GM19193 (cell line): ENCODE data around the gene GULP1.

Experiments used
- POLR2A ChIP-seq: IDR thresholded peaks from 4 replicates; pipeline ENCODE4 v1.6.1; 2011; ENCODE audit not compliant: insufficient read depth, insufficient read length; ENCODE audit errors: extremely low read depth

The GULP1 gene

GRCh38 chr2:188456114-188456909 is 164.6 kb downstream of the GULP1 start:
- no peak for TF ChIP-seq POLR2A

- TF ChIP-seq POLR2A, result no peak
These were observed 167.4 kb downstream of the GULP1 start for GRCh38 chr2:188459061-188459460.

DNA sequence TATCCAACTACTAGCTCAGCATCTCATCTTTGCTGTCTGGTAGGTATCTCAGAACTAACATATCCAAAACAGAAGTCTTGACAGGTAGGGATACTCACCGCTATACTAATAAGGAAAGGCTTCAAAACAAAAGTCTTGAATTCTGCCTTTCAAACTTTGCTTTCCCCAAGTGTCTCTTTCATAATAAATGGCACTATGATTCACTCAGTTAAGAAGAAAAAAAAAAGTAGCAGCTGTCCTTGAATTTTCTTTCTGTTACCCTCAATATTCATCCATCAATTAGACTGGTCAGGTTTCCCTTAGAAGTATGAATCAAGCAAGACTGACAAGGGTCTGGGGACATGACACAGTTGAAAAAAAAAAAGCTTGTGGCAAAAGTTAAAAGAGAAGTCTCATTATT is 175.1 kb downstream of the GULP1 start:
- TF ChIP-seq POLR2A, result no peak

DNA sequence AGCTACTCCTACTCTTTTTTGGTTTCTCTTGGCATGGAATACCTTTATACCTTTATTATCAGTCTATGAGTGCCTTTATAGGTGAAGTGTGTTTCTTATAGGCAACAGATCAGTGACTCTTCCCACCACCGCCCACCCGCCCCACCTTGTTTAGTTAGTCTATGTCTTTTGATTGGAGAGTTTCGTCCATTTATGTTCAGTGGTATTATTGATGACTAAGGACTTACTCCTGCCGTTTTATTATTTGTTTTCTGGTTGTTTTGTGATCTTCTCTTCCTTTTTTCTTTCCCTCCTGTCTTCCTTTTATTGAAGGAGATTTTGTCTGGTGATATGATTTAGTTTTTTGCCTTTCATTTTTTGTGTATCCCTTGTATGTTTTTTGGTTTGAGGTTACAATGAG is 179.5 kb downstream of the GULP1 start:
- no peak for TF ChIP-seq POLR2A

GRCh38 chr2:188473306-188473705 is 181.6 kb downstream of the GULP1 start:
- no peak for TF ChIP-seq POLR2A

DNA sequence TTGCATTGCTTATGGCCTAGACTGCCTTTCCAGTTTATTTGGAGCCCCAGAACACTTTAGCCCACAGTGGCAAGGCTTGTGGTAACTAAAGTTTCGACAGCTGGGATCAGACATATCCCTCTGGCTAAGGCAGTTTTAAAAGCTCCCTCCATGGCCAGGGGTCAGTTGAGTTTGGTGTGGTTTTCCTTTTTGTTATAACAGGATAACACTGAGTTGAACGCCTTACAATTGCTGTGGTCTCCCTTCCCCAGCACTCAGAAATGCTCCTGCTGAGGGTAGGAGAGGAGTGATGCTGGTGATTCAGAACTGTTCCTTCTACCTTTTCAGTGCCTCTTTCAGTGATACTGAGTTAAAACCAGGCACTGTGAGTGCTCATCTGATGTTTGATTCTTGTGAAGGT is 182.6 kb downstream of the GULP1 start:
- no peak for TF ChIP-seq POLR2A

DNA sequence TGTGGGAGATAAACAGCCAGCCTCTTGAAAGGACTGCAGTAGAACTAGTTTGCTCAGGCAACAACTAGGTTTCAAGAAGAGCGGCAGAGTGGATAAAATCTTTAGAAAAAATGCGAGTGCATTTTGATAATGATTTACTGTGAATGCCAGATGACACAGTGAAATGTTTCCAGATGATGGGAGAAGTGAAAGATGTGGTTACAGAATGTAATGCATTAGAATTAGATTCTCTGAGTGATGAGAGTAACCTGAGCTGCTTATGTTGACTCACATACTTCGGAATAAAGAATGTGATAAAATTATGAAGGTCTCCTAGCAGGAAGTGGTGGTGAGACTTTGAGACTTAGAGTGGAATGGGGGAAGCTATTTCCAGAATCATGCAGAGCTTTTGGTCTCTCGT is 184.3 kb downstream of the GULP1 start:
- TF ChIP-seq POLR2A, result no peak

GRCh38 chr2:188477564-188478103 is 186.0 kb downstream of the GULP1 start:
- TF ChIP-seq POLR2A, result no peak

DNA sequence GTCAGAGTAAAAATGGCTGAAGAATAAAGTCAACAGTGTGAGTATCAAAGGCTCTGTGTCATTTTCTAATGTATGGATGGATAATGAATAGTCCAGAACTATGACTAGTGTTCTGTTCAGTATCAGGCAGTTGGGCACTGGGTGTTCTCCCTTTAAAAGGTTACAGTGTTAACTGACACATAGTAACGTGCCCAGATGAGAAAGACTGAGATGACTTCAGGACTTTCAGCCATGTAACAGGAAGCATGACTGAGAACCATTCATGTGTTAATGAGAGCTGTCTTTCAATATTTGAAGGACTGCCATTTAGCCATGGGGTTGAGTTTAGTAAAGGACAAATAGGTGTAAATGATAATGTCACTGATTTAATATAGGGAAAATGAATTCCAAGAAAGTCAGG is 187.1 kb downstream of the GULP1 start:
- TF ChIP-seq POLR2A, result no peak

GRCh38 chr2:188481474-188481873 is 189.8 kb downstream of the GULP1 start:
- no peak for TF ChIP-seq POLR2A

DNA sequence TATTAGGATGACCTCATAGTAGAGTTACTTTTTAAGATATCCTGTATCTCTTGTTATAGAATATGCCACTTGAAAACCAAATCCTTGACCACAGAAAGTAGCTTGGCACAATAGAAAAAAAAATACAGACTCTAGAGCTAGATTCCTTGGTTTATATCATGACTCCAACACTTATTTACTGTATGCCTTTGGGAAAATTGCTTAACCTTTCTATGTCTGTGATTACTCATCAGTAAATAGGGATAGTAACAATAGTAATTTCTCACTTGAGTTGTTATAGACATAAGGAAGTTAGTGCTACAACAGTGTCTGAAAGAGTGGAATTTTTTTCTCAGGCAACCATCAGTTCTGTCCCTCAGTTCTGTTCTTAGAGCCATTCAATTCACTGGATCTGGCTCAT is 193.8 kb downstream of the GULP1 start:
- no peak for TF ChIP-seq POLR2A

DNA sequence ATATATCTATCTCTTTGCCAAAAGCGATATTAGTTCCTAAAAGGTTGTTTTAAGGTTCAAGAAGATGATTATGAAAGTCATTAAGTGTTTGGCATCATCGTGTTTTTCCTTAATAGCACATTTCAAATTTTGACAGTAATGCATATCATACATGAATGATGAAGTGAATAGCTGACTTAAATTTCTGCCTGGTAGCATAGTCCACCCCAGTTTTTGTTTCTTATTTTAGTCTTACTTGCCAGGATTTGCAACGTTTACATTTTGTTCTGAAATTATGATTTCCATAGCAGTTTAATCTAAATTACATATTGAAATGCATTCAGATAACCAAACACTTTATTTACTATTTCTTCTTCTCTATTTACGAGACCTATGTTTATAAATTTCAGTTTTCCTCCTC is 201.1 kb downstream of the GULP1 start:
- no peak for TF ChIP-seq POLR2A

DNA sequence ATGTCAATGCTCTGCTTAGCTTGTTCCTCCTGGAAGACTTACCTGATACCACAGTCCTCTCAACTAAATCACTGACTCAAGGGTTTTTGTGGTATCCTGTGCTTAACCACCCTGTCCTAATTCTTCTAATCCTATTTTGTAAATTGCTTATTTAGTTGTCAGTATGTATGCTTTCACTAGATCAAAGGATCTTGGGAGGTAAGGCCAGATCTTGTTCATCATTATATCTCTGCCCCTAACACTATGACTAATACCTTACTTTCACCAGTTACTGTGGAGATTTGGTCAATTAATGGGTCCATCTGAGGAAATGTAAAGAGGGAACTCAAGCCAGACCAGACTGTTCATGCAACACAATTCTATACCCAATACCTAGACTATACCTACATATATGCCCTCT is 203.2 kb downstream of the GULP1 start:
- no peak for TF ChIP-seq POLR2A

DNA sequence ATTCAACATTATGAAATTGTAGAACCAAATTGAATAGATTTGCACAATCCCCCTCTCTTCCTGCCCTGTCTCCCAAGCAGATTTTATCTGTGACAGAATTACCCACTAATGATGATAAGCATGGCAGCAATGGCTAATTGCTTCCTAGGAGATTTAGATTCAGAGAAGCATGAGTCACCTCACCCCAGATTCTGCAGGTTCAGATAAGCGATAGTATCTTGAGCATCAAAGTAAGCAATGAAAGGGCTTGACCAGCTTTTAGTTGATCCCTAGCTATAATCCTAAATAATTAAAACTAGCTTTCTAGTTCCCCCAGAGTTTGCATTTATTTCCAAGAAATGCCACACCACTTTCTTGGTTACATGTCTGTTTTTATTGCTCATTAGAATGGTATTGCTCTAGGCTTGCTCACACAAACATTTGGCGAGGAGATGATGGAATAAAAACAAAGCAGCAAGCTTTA is 204.3 kb downstream of the GULP1 start:
- no peak for TF ChIP-seq POLR2A

- TF ChIP-seq POLR2A, result no peak
These were observed 206.1 kb downstream of the GULP1 start for GRCh38 chr2:188497726-188498125.

DNA sequence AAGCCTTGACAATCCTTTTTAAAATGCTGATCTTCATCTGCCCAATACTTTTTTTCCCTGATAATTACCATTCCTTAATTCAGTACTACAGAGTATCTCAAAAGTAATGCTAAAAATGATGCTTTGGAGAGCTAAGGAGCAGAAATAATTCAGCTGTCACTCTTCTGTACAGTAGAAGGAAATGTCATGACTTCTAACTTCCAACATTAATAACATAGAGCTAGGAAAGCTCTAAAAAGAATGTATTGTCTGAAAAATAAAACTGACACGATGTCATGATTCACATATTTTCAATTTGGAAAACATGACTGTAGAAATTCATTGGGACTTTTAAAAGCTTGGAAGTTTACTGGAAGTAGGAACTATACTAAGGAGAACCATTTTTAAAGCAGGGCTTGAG is 212.3 kb downstream of the GULP1 start:
- TF ChIP-seq POLR2A, result no peak
